GM12801 (cell line): ENCODE measurements around the gene KYNU.

ENCODE experiments used
- TF ChIP-seq, protein P1 (sequence below): IDR thresholded peaks from one replicate; pipeline ENCODE4 v1.5.1; 2011; ENCODE audit warnings: control low read depth; ENCODE audit not compliant: insufficient read length; ENCODE audit errors: extremely low read depth

KYNU gene

DNA sequence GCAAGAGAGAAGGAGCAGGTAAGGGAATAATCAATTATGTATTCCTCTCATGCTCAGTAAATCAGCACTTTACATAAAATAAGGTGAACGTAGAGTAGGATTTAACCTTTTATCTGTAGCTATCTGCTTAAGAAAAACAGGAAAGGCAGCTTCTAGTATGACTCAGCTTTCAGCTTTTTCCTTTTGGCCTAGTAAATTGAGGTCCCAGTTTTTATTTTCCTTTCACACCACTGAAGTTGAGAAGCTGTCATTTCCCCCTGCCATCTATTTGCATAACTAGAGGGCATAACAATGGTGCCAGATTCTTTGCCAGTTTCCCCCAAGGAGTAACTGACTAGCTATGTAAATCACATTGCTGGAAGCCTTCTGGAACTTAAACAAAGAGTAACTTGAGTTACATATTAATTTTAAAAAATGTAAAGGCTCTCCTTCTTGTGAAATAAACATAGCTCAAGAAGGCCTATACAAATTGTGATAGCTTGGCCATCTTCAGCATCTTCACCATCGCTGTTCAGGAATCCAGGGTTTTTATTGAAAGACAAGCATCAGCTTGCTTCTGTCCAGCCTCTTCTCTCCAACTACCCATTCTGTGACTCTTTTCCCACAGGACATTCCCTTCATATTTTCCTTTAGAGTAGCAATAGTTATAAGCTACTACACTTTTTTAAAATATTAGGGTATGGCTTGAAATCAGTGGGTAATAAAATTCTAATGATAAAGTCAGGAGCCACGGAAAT lies 97.0 kb downstream of the KYNU start:
- TF ChIP-seq, protein P1, sequence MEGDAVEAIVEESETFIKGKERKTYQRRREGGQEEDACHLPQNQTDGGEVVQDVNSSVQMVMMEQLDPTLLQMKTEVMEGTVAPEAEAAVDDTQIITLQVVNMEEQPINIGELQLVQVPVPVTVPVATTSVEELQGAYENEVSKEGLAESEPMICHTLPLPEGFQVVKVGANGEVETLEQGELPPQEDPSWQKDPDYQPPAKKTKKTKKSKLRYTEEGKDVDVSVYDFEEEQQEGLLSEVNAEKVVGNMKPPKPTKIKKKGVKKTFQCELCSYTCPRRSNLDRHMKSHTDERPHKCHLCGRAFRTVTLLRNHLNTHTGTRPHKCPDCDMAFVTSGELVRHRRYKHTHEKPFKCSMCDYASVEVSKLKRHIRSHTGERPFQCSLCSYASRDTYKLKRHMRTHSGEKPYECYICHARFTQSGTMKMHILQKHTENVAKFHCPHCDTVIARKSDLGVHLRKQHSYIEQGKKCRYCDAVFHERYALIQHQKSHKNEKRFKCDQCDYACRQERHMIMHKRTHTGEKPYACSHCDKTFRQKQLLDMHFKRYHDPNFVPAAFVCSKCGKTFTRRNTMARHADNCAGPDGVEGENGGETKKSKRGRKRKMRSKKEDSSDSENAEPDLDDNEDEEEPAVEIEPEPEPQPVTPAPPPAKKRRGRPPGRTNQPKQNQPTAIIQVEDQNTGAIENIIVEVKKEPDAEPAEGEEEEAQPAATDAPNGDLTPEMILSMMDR: no peak

DNA sequence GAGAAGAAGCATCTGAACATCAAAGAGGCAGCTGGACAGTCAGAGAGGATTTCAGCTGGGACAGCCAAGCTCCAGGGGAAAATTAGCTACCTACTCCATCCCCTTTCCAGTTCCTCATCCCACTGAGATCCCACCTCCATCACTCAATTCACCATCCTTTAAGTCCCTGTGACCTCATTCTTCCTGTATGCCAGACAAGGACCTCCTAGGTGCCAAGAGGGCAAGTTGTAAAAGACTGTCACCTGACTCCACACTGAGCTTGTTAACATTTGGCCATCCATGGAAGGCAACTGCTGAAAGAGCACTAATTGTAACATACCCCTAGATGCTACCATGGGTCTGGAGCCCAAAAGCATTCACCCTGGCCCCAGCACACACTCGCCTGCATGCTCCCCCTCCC lies 97.8 kb downstream of the KYNU start:
- TF ChIP-seq, protein P1: no peak

DNA sequence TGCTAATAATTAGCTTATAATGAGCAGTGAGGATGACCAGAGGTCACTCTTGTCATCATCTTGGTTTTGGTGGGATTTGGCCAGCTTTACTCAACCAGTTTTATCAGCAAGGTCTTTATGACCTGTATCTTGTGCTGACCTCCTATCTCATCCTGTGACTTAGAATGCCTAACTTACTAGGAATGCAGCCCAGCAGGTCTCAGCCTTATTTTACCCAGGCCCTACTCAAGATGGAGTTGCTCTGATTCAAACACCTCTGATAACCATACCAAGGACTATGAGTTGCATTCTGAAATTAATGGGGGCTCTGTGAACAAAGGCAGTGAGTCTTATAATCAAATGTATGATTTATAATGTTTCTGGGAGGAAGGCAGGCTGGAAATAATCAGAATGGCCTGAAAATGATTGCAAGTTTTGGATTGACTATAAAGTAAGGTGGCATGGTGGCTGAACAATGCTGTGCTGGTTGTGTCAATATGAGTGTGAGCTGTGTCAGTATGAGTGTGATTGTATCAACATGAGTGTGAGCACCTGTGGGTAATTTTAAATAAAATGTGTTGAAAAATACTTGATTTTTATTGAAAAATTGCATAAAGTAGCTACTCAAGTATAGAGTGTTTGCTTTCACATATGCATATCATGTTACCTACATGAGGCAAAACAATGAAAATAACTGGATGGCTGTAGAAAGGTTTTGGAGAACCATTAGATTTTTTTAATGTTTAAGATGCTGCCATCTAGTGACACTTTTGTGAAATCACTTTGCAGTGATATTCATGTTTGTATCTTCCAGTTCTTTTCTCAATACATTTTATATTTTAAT lies 103.0 kb downstream of the KYNU start:
- TF ChIP-seq, protein P1: no peak

DNA sequence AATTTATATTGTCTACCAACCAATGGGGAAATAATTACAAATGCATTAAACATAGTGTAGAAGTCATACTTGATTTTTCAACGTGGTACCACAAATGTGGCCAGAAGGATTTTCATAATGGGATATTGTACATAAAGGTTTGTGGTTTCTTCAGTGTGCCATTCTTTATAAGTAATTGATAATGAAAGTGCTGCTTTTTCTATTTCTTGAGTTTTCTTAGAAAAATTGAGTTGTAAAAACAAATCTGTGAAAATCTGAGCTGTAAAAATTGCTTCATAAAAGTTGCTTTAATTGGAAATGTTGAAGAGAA lies 103.6 kb downstream of the KYNU start:
- TF ChIP-seq, protein P1: no peak

GRCh38 chr2:142981756-142982155 lies 104.3 kb downstream of the KYNU start:
- TF ChIP-seq, protein P1: no peak

- TF ChIP-seq, protein P1: no peak
These were observed 105.7 kb downstream of the KYNU start for GRCh38 chr2:142983174-142983573.

- TF ChIP-seq, protein P1: no peak
These were observed 107.2 kb downstream of the KYNU start for GRCh38 chr2:142984657-142985056.
